Activated CD4-positive, alpha-beta T cell treated with anti-CD3 and anti-CD28 coated beads, Interleukin-10, Interleukin-2, amounts not matched to agents 100 ng/mL and 50 ng/mL, durations not matched to agents 16 hours and 8 hours (primary cell): ENCODE measurements around the gene TET1.
A peak's percentile ranks its signal among the peaks of the same experiment; 100 is the strongest.
"Not testable (repeated sequence)": the region's sequence is repeated elsewhere in the genome, so short reads cannot be mapped to it uniquely, and the experiment has no call there.

ENCODE experiments used
- DNase-seq: peaks from one replicate; pipeline ENCODE4 v3.0.0-alpha.2; 2020

The TET1 gene

GRCh38 chr10:68560186-68560942, at the start of gene TET1:
Gene TET1, plus strand, starts transcription at chr10:68560337. Its CDS starts 12,002 bp downstream, at chr10:68572339.
- no peak for DNase-seq

- not testable (repeated sequence) for DNase-seq
Observed at GRCh38 chr10:68516216-68516615, 43.9 kb upstream of the TET1 start.

- no peak for DNase-seq
Observed at GRCh38 chr10:68516766-68517165, 43.4 kb upstream of the TET1 start.

- no peak for DNase-seq
Observed at GRCh38 chr10:68517188-68517587, 42.9 kb upstream of the TET1 start.

GRCh38 chr10:68518609-68519008, 41.5 kb upstream of the TET1 start:
- DNase-seq = not testable (repeated sequence)

- DNase-seq = not testable (repeated sequence)
Observed at GRCh38 chr10:68525490-68526038, 34.6 kb upstream of the TET1 start.

GRCh38 chr10:68526634-68527307, 33.4 kb upstream of the TET1 start:
- DNase-seq = no peak

GRCh38 chr10:68536973-68537372, 23.2 kb upstream of the TET1 start:
- DNase-seq = no peak

GRCh38 chr10:68537796-68538195, 22.3 kb upstream of the TET1 start:
- DNase-seq = no peak

- DNase-seq = no peak
Observed at GRCh38 chr10:68543004-68543918, 16.9 kb upstream of the TET1 start.

GRCh38 chr10:68550747-68551411, 9.3 kb upstream of the TET1 start:
- DNase-seq = peak; percentile 65

- DNase-seq = no peak
Observed at GRCh38 chr10:68553138-68553537, 7.0 kb upstream of the TET1 start.

GRCh38 chr10:68553599-68553998, 6.5 kb upstream of the TET1 start:
- no peak for DNase-seq

GRCh38 chr10:68558478-68558877, 1.7 kb upstream of the TET1 start:
- DNase-seq = no peak

- DNase-seq = no peak
Observed at GRCh38 chr10:68559251-68559650, 886 bp upstream of the TET1 start.

- DNase-seq = no peak
Observed at GRCh38 chr10:68559841-68560185, 324 bp upstream of the TET1 start.

GRCh38 chr10:68560943-68561864, 1.1 kb downstream of the TET1 start:
- no peak for DNase-seq

GRCh38 chr10:68561865-68562649, 1.9 kb downstream of the TET1 start:
- DNase-seq = no peak

- DNase-seq = no peak
Observed at GRCh38 chr10:68562661-68563570, 2.8 kb downstream of the TET1 start.
